ENCODE data around the gene TIMM50. TPM values are rescaled to one million over a fixed set of nuclear protein-coding genes. Genes with fewer than 3 reads are reported as not detected.

TIMM50 gene
- total RNA-seq, 1 experiment from 2014 or later: 85.5 TPM

GRCh38 chr19:39531834-39532232, 51.2 kb downstream of the TIMM50 start:
- Histone ChIP-seq H3K9me2 (ENCODE audit: insufficient read depth) (no peaks in the 10 kb centered on the region), H3K4me1 (replicated peaks; ENCODE audit: insufficient read depth) (peaks cover 10% of the 10 kb centered on the region; the same call in 1 of the 2 replicates), H2AFZ (peak overlapping the region; percentile 98), H3K27me3 (ENCODE audit: insufficient read depth, low read depth) (no peaks in the 10 kb centered on the region), H3K36me3 (ENCODE audit: low read depth) (no peaks in the 10 kb centered on the region), H3K4me3 (peak overlapping the region; percentile 91), H4K20me1 (ENCODE audit: insufficient read depth) (0 out of 2 replicates have a peak, but pooled peaks cover 2% of the 10 kb centered on the region), H3K4me2 (peak overlapping the region; percentile 100), H3F3A (ENCODE audit: insufficient read depth, low read depth) (no peaks in the 10 kb centered on the region; the same call in 1 of the 2 replicates), H3K79me2 (ENCODE audit: low read depth) (no peaks in the 10 kb centered on the region), H3K9me3 (ENCODE audit: insufficient read depth, low read depth) (no peaks in the 10 kb centered on the region), H3K27ac (no peak overlapping the region)
- DNase-seq: no peak
- intact Hi-C loops (cut with micrococcal nuclease; ENCODE audit: unreplicated experiment): loop anchor here (1.0 to 2.0 kb wide), 5 partner anchors 33 to 135 kb away; partner anchors contain the start of genes DLL3, PLEKHG2 and SUPT5H
- TF ChIP-seq, protein P1, sequence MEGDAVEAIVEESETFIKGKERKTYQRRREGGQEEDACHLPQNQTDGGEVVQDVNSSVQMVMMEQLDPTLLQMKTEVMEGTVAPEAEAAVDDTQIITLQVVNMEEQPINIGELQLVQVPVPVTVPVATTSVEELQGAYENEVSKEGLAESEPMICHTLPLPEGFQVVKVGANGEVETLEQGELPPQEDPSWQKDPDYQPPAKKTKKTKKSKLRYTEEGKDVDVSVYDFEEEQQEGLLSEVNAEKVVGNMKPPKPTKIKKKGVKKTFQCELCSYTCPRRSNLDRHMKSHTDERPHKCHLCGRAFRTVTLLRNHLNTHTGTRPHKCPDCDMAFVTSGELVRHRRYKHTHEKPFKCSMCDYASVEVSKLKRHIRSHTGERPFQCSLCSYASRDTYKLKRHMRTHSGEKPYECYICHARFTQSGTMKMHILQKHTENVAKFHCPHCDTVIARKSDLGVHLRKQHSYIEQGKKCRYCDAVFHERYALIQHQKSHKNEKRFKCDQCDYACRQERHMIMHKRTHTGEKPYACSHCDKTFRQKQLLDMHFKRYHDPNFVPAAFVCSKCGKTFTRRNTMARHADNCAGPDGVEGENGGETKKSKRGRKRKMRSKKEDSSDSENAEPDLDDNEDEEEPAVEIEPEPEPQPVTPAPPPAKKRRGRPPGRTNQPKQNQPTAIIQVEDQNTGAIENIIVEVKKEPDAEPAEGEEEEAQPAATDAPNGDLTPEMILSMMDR (conservative IDR thresholded peaks at IDR 0.05): no peak
- no peak for TF ChIP-seq EZH2 (IDR thresholded peaks at IDR 0.05; ENCODE audit: low read depth)
- ChIA-PET POLR2A (ENCODE audit: unreplicated experiment) (interaction anchor here (0.7 kb wide), 1 partner anchor 102 kb away, joined by 6 read pairs; no protein-coding TSS in a partner anchor), CTCF (interaction anchor here (0.8 to 2.5 kb wide), 2 partner anchors 91 to 93 kb away, joined by 5 to 8 read pairs; no protein-coding TSS in a partner anchor)
- BruUV-seq (replicated peaks): no TSS peak

DNA sequence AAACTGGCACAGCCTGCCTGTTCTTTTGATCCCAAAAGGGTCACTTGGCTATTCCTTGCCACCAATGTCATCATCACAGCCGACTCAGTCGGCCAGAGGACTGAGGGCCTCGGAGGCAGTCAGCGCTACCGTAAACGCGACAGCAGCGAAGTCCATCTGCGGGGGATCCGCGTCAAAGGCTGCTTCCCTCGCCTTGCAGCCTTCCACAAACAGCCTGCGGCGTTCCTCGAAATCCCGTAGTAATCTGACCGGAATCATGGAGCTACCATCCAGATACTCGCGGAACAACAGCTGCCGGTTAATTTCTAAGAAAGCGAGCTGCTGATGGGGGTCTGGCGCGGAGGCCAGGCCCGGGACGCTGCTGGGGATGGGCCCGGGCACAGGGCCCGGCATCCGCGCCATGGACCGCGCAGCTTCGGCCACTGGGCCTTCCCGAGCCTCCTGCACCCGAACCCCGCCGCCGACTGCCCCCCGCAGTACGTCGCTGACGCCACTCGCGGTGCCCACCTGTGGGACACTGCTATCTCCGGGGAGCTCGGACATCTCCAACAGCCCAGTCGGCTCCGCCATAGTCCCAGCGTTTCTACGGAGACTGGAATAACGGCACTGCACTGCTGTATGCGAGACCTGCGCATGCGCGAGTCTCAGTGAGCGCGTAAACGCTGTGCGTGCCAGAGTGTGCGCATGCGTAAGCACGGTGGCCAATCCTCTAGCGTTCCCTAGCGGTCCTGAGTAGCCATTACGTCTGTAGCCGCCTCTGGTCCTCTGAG, 51.8 kb downstream of the TIMM50 start, which contains the start of gene EID2B:
TSS of gene EID2B (minus strand) at position 620 of the 770 bp plus-strand sequence. CDS start at position 570, 50 bp downstream.
- peak; percentile 82 to 92 for DNase-seq
- Histone ChIP-seq H4K20me1 (ENCODE audit: insufficient read depth) (0 out of 2 replicates have a peak, but pooled peaks cover 2% of the 10 kb centered on the region), H3K79me2 (ENCODE audit: low read depth) (no peaks in the 10 kb centered on the region), H3K9me2 (ENCODE audit: insufficient read depth) (no peaks in the 10 kb centered on the region), H3K36me3 (ENCODE audit: low read depth) (no peaks in the 10 kb centered on the region), H3K9me3 (ENCODE audit: insufficient read depth, low read depth) (no peaks in the 10 kb centered on the region), H2AFZ (peak within 1 kb of the TSS; percentile 98), H3K4me3 (peak within 1 kb of the TSS; percentile 91), H3K27ac (no peak within 1 kb of the TSS), H3F3A (ENCODE audit: insufficient read depth, low read depth) (no peaks in the 10 kb centered on the region; the same call in 1 of the 2 replicates), H3K4me2 (peak within 1 kb of the TSS; percentile 100), H3K4me1 (replicated peaks; ENCODE audit: insufficient read depth) (peaks cover 10% of the 10 kb centered on the region; the same call in 1 of the 2 replicates), H3K27me3 (ENCODE audit: insufficient read depth, low read depth) (no peaks in the 10 kb centered on the region)
- POLR2A ChIA-PET (ENCODE audit: unreplicated experiment): interaction anchor here (0.6 to 0.7 kb wide), 2 partner anchors 33 to 97 kb away, joined by 4 to 11 read pairs; partner anchors contain the start of gene RPS16
- TF ChIP-seq, protein P1 (conservative IDR thresholded peaks at IDR 0.05): peak; percentile 94
- no peak for TF ChIP-seq EZH2 (IDR thresholded peaks at IDR 0.05; ENCODE audit: low read depth)
- intact Hi-C loops (cut with micrococcal nuclease; ENCODE audit: unreplicated experiment): loop anchor here (1.0 to 2.0 kb wide), 4 partner anchors 58 to 136 kb away; partner anchors contain the start of genes PLEKHG2 and SUPT5H
- CTCF ChIA-PET: interaction anchor here (0.6 to 2.5 kb wide), 6 partner anchors 67 to 597 kb away, joined by 3 to 8 read pairs (median 4); no protein-coding TSS in a partner anchor
- BruUV-seq (replicated peaks): no TSS peak

DNA sequence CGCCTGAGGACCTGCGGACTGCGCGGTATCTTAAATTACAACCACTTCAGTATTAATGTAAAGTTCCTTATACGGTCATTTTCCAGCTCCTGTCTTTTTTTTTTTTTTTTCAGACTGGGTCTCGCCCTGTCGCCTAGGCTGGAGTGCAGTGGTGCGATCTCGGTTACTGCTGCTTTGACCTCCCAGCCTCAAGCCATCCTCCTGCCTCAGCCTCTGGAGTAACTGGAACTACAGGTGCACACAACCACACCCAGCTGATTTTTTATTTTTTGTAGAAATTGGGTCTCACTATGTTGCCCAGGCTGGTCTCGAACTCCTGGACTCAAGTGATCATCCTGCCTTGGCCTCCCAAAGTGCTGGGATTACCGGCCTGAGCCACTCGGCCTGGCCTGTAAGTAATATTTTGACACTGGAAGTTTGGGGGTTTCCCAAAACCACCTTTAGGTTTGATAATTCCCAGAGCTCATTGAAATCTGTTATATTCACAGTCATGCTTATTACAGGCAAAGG, 52.4 kb downstream of the TIMM50 start:
- CTCF ChIA-PET: interaction anchor here (0.6 to 2.5 kb wide), 5 partner anchors 53 to 597 kb away, joined by 3 to 8 read pairs (median 4); no protein-coding TSS in a partner anchor
- H3K36me3 ChIP-seq (ENCODE audit: low read depth): no peaks in the 10 kb centered on the region
- intact Hi-C loops (cut with micrococcal nuclease; ENCODE audit: unreplicated experiment): loop anchor here (2.0 kb wide), 2 partner anchors 58 to 136 kb away; no protein-coding TSS in a partner anchor
- no peaks in the 10 kb centered on the region for H3K27me3 ChIP-seq (ENCODE audit: insufficient read depth, low read depth)
- no peaks in the 10 kb centered on the region for H3K9me3 ChIP-seq (ENCODE audit: insufficient read depth, low read depth)
- 0 out of 2 replicates have a peak, but pooled peaks cover 2% of the 10 kb centered on the region for H4K20me1 ChIP-seq (ENCODE audit: insufficient read depth)
- no peak overlapping the region for H2AFZ ChIP-seq
- H3F3A ChIP-seq (ENCODE audit: insufficient read depth, low read depth): no peaks in the 10 kb centered on the region; the same call in 1 of the 2 replicates
- POLR2A ChIA-PET (ENCODE audit: unreplicated experiment): interaction anchor here (0.6 kb wide), 1 partner anchor 34 kb away, joined by 11 read pairs; no protein-coding TSS in a partner anchor
- BruUV-seq (replicated peaks): no TSS peak
- H3K79me2 ChIP-seq (ENCODE audit: low read depth): peaks cover 1% of the 10 kb centered on the region
- H3K4me2 ChIP-seq: peak overlapping the region; percentile 100
- TF ChIP-seq, protein P1 (conservative IDR thresholded peaks at IDR 0.05): peak; percentile 26; the same call in 1 of the 2 replicates
- no peak for TF ChIP-seq EZH2 (IDR thresholded peaks at IDR 0.05; ENCODE audit: low read depth)
- H3K4me3 ChIP-seq: peak overlapping the region; percentile 91; the same call in 1 of the 2 replicates
- H3K27ac ChIP-seq: no peak overlapping the region
- H3K9me2 ChIP-seq (ENCODE audit: insufficient read depth): no peaks in the 10 kb centered on the region
- no peak for DNase-seq
- peaks cover 10% of the 10 kb centered on the region; the same call in 1 of the 2 replicates for H3K4me1 ChIP-seq (replicated peaks; ENCODE audit: insufficient read depth)

Measured in PC-9 (cell line).